Kidney (tissue), 14 donors: Measurements from ENCODE around the gene MFRP. TPM values are rescaled to one million over a fixed set of nuclear protein-coding genes. Genes with fewer than 3 reads are reported as not detected.
A peak's percentile ranks its signal among the peaks of the same experiment; 100 is the strongest.

Experiments used
- DNase-seq, 5 donors: peaks; one replicate each; pipeline ENCODE4 v3.0.0-alpha.2; 2013 to 2020
- FAIRE-seq: peaks from 2 replicates; lab custom pipeline; 2012; peaks lifted over from hg19 to GRCh38; lab: Jason Lieb, UNC
- H3K27ac ChIP-seq, 2 donors: one replicate each; pipeline ENCODE4 v1.7.0; 2013; ENCODE audit warnings: low read depth in 2 of 2, low read length in 2 of 2, inconsistent platforms in 1 of 2
- H3K27me3 ChIP-seq: one replicate; pipeline ENCODE4 v1.7.1; 2013; ENCODE audit warnings: low read length, inconsistent platforms; ENCODE audit not compliant: control insufficient read depth, insufficient read depth
- H3K36me3 ChIP-seq, 3 donors: one replicate each; pipeline versions ENCODE4 v1.7.0 to v1.7.1; 2013; ENCODE audit warnings: low read length in 3 of 3, control low read depth in 1 of 3, inconsistent platforms in 1 of 3; ENCODE audit not compliant: insufficient read depth in 3 of 3, control insufficient read depth in 2 of 3
- H3K4me1 ChIP-seq, 3 donors: one replicate each; pipeline versions ENCODE4 v1.7.0 to v1.7.1; 2013; ENCODE audit warnings: low read length in 3 of 3, inconsistent platforms in 1 of 3, low read depth in 1 of 3; ENCODE audit not compliant: control insufficient read depth in 2 of 3, insufficient read depth in 2 of 3
- H3K4me3 ChIP-seq, 3 donors: one replicate each; pipeline versions ENCODE4 v1.7.0 to v1.8.1; 2013; ENCODE audit warnings: low read length in 3 of 3, control low read depth in 1 of 3, inconsistent platforms in 1 of 3
- H3K9ac ChIP-seq, 3 donors: one replicate each; pipeline versions ENCODE4 v1.7.0 to v1.7.1; 2013; ENCODE audit warnings: low read length in 3 of 3, control low read depth in 1 of 3, inconsistent platforms in 1 of 3
- H3K9me3 ChIP-seq, 3 donors: one replicate each; pipeline versions ENCODE4 v1.7.0 to v1.7.1; 2013; ENCODE audit warnings: low read length in 3 of 3, control low read depth in 1 of 3, inconsistent platforms in 1 of 3; ENCODE audit not compliant: control insufficient read depth in 2 of 3, insufficient read depth in 1 of 3
- CTCF ChIP-seq: IDR thresholded peaks from 3 replicates; pipeline ENCODE4 v1.5.1; 2012; ENCODE audit warnings: mild to moderate bottlenecking, moderate library complexity, borderline replicate concordance; ENCODE audit not compliant: insufficient read depth; ENCODE audit errors: extremely low read depth
- intact Hi-C: fragments of 100-400 bp; cut with DNase I; formaldehyde crosslinking; loops from one replicate; pipeline ENCODE4 v1.11.1; 2022
- polyA plus RNA-seq: library from polyadenylated mRNA; stranded (reverse); fragments of 350-450 nt; fragmentation: Illumina TruSeq; extraction: RNeasy Lipid Tissue Mini Kit (QIAGEN cat#74804); gene quantifications from one replicate; pipeline ENCODE4 v1.2.3, GENCODE V29; 2014; ENCODE audit warnings: low read depth, low replicate concordance; ENCODE audit not compliant: insufficient read depth
- total RNA-seq: library from RNA; stranded (reverse); fragmentation: NEBNext Ultra II Directional; extraction: Animal tissue kit (Norgen Biotek cat#: 25700); gene quantifications from one replicate; pipeline ENCODE4 v1.2.1, GENCODE V29; 2021
- donor health status: control.
- donor health status: control.
- donor health status: control.
- donor health status: control.
- donor health status: control.
- donor health status: DM: yes; HTN: yes; CAD: no.
- donor health status: Normal renal cell carcinoma (clear cell type).

Gene MFRP
- total and polyA plus RNA-seq, 2 donors from 2014 or later, result not detected

- FAIRE-seq (no peak), DNase-seq (peak; percentile 39 to 79 (median 62))
- H3K4me1 ChIP-seq, result peaks cover 7 to 68% (median 50%) of the 10 kb centered on the region in 3 donors
- H3K9ac ChIP-seq, result peak overlapping the region in 1 of 3 donors; percentile 78
- peak overlapping the region; percentile 91 to 97 for H3K27ac ChIP-seq
- peak; percentile 22 for TF ChIP-seq CTCF
- no peaks in the 10 kb centered on the region for H3K9me3 ChIP-seq
- intact Hi-C loops, result no loop called here
- peak overlapping the region in 2 of 3 donors; percentile 51 to 53 for H3K4me3 ChIP-seq
- H3K36me3 ChIP-seq, result no peaks in the 10 kb centered on the region
- H3K27me3 ChIP-seq, result no peaks in the 10 kb centered on the region
Measured at GRCh38 chr11:119371778-119372182, 25.3 kb upstream of the MFRP start.

- DNase-seq (peak in 1 of 5 donors; percentile 40), FAIRE-seq (no peak)
- H3K9ac ChIP-seq, result peak overlapping the region in 2 of 3 donors; percentile 20 to 78
- no peaks in the 10 kb centered on the region for H3K9me3 ChIP-seq
- no peak for TF ChIP-seq CTCF
- intact Hi-C loops, result no loop called here
- peak overlapping the region; percentile 91 to 97 for H3K27ac ChIP-seq
- peaks cover 7 to 70% (median 55%) of the 10 kb centered on the region in 3 donors for H3K4me1 ChIP-seq
- no peaks in the 10 kb centered on the region for H3K36me3 ChIP-seq
- H3K27me3 ChIP-seq, result no peaks in the 10 kb centered on the region
- peak overlapping the region in 2 of 3 donors; percentile 51 to 53 for H3K4me3 ChIP-seq
Measured at GRCh38 chr11:119371067-119371601, 24.6 kb upstream of the MFRP start.

- intact Hi-C loops, result no loop called here
- DNase-seq, result peak in 4 of 5 donors; percentile 32 to 86 (median 48)
- Histone ChIP-seq H3K27me3 (no peaks in the 10 kb centered on the region), H3K4me3 (peak overlapping the region in 2 of 3 donors; percentile 51 to 53), H3K9me3 (no peaks in the 10 kb centered on the region), H3K27ac (peak overlapping the region; percentile 91 to 97), H3K4me1 (peaks cover 7 to 68% (median 52%) of the 10 kb centered on the region in 3 donors), H3K36me3 (no peaks in the 10 kb centered on the region), H3K9ac (peak overlapping the region in 1 of 3 donors; percentile 78)
- no peak for FAIRE-seq
- no peak for TF ChIP-seq CTCF
Measured at GRCh38 chr11:119370486-119371046, 24.1 kb upstream of the MFRP start.
